COLO668 (cell line): Measurements from ENCODE around the gene PARP3.

Experiments used
- DNase-seq: peaks from one replicate; lab custom pipeline; 2025; ENCODE audit not compliant: unreplicated experiment; lab: John Stamatoyannopoulos, UW

The PARP3 gene

GRCh38 chr3:51966016-51966415 lies 23.9 kb downstream of the PARP3 start:
- no peak for DNase-seq

- peak; percentile 18 for DNase-seq
These were observed 24.3 kb downstream of the PARP3 start for GRCh38 chr3:51966486-51966885.

GRCh38 chr3:51966922-51967383 lies 24.8 kb downstream of the PARP3 start:
- DNase-seq = peak; percentile 30

GRCh38 chr3:51967384-51968169 lies 25.4 kb downstream of the PARP3 start, which contains the start of gene PCBP4:
TSS of gene PCBP4 (minus strand) at chr3:51967454. CDS start at chr3:51961240, 6,214 bp downstream.
- peak; percentile 70 for DNase-seq

- peak; percentile 75 for DNase-seq
These were observed 26.1 kb downstream of the PARP3 start for GRCh38 chr3:51968170-51968775.

- DNase-seq = peak; percentile 35
These were observed 26.9 kb downstream of the PARP3 start for GRCh38 chr3:51968883-51969678.

- DNase-seq = no peak
These were observed 27.7 kb downstream of the PARP3 start for GRCh38 chr3:51969841-51970240.

- DNase-seq = peak; percentile 34
These were observed 28.6 kb downstream of the PARP3 start for GRCh38 chr3:51970606-51971300.

GRCh38 chr3:51971350-51971749 lies 29.2 kb downstream of the PARP3 start:
- no peak for DNase-seq

GRCh38 chr3:51974277-51974962 lies 32.3 kb downstream of the PARP3 start:
- peak; percentile 31 for DNase-seq

GRCh38 chr3:51974963-51975851 lies 33.0 kb downstream of the PARP3 start, which contains the start of gene ABHD14A:
TSS of gene ABHD14A (plus strand) at chr3:51975064. CDS start at chr3:51975136, 72 bp downstream.
- DNase-seq = peak; percentile 69

GRCh38 chr3:51975852-51976549 lies 33.8 kb downstream of the PARP3 start:
- DNase-seq = peak; percentile 64

- no peak for DNase-seq
These were observed 35.4 kb downstream of the PARP3 start for GRCh38 chr3:51977446-51978142.

- no peak for DNase-seq
These were observed 36.0 kb downstream of the PARP3 start for GRCh38 chr3:51978143-51978502.

GRCh38 chr3:51980253-51980652 lies 38.1 kb downstream of the PARP3 start:
- DNase-seq = no peak

- peak; percentile 81 for DNase-seq
These were observed 40.2 kb downstream of the PARP3 start for GRCh38 chr3:51982352-51982837.

- peak; percentile 76 for DNase-seq
These were observed 40.8 kb downstream of the PARP3 start, which contains the start of gene ACY1 for GRCh38 chr3:51982838-51983577. TSS of gene ACY1 (plus strand) at chr3:51983535. CDS start at chr3:51984065, 530 bp downstream.
